Measurements from ENCODE around the gene KIF26B. TPM values are rescaled to one million over a fixed set of nuclear protein-coding genes. Genes with fewer than 3 reads are reported as not detected.

KIF26B gene
- total and polyA plus RNA-seq, 8 donors, result 0.15 to 3.2 (median 0.89) TPM; not detected in 1

- WGBS, 5 donors, result 79 to 88% (median 81%) methylated on average over 6 of the region's 6 CpGs
- DNase-seq, result no peak
- Histone ChIP-seq H3K4me3 (no peak overlapping the region), H3K27ac (no peak overlapping the region), H3K27me3 (no peaks in the 10 kb centered on the region), H3K4me1 (no peaks in the 10 kb centered on the region), H3K36me3 (no peaks in the 10 kb centered on the region), H3K9me3 (no peaks in the 10 kb centered on the region)
- intact Hi-C loops (cut with DNase I; ENCODE audit: low total_unique reads), result no loop called here
- TF ChIP-seq CTCF (IDR thresholded peaks at IDR 0.05) (no peak), EP300 (IDR thresholded peaks at IDR 0.05) (no peak), POLR2A (IDR thresholded peaks at IDR 0.05) (no peak), POLR2AphosphoS5 (IDR thresholded peaks at IDR 0.05) (no peak)
These were observed 314.2 kb downstream of the KIF26B start for GRCh38 chr1:245469006-245469405.

- no peak for DNase-seq
- intact Hi-C loops (cut with DNase I; ENCODE audit: low total_unique reads), result no loop called here
- Histone ChIP-seq H3K4me1 (no peaks in the 10 kb centered on the region), H3K27me3 (no peaks in the 10 kb centered on the region), H3K36me3 (no peaks in the 10 kb centered on the region), H3K27ac (no peak overlapping the region), H3K9me3 (no peaks in the 10 kb centered on the region), H3K4me3 (no peak overlapping the region)
- no peak for TF ChIP-seq POLR2AphosphoS5 (IDR thresholded peaks at IDR 0.05)
- TF ChIP-seq EP300 (IDR thresholded peaks at IDR 0.05), result no peak
- TF ChIP-seq POLR2A (IDR thresholded peaks at IDR 0.05), result no peak
- no peak for TF ChIP-seq CTCF (IDR thresholded peaks at IDR 0.05)
- 83 to 98% (median 95%) methylated on average over 6 of the region's 6 CpGs for WGBS, 5 donors
These were observed 314.9 kb downstream of the KIF26B start for GRCh38 chr1:245469734-245470133.

GRCh38 chr1:245475126-245475525, 320.3 kb downstream of the KIF26B start:
- Histone ChIP-seq H3K27me3 (no peaks in the 10 kb centered on the region), H3K27ac (no peak overlapping the region), H3K9me3 (no peaks in the 10 kb centered on the region), H3K4me3 (no peak overlapping the region), H3K36me3 (no peaks in the 10 kb centered on the region), H3K4me1 (no peaks in the 10 kb centered on the region)
- TF ChIP-seq CTCF (IDR thresholded peaks at IDR 0.05), result no peak
- no peak for TF ChIP-seq POLR2A (IDR thresholded peaks at IDR 0.05)
- TF ChIP-seq EP300 (IDR thresholded peaks at IDR 0.05), result no peak
- TF ChIP-seq POLR2AphosphoS5 (IDR thresholded peaks at IDR 0.05), result no peak
- 86 to 90% (median 90%) methylated on average over 7 of the region's 7 CpGs for WGBS, 5 donors
- DNase-seq, result no peak
- intact Hi-C loops (cut with DNase I; ENCODE audit: low total_unique reads), result no loop called here

GRCh38 chr1:245475961-245476516, 321.3 kb downstream of the KIF26B start:
- Histone ChIP-seq H3K9me3 (no peaks in the 10 kb centered on the region), H3K27me3 (no peaks in the 10 kb centered on the region), H3K4me1 (no peaks in the 10 kb centered on the region), H3K4me3 (no peak overlapping the region), H3K36me3 (no peaks in the 10 kb centered on the region), H3K27ac (no peak overlapping the region)
- DNase-seq, result no peak
- TF ChIP-seq POLR2AphosphoS5 (IDR thresholded peaks at IDR 0.05), result no peak
- TF ChIP-seq EP300 (IDR thresholded peaks at IDR 0.05), result no peak
- TF ChIP-seq POLR2A (IDR thresholded peaks at IDR 0.05), result no peak
- no peak for TF ChIP-seq CTCF (IDR thresholded peaks at IDR 0.05)
- intact Hi-C loops (cut with DNase I; ENCODE audit: low total_unique reads), result no loop called here
- WGBS, 5 donors, result 70 to 85% (median 80%) methylated on average over 6 of the region's 6 CpGs

Data from stomach (tissue), 9 donors.